ENCODE measurements around the gene CD58. TPM values are rescaled to one million over a fixed set of nuclear protein-coding genes. Genes with fewer than 3 reads are reported as not detected.

Gene CD58
- polyA plus RNA-seq, 1 of the 3 experiments (the other 2 are of a cell fraction), result 18.1 TPM

DNA sequence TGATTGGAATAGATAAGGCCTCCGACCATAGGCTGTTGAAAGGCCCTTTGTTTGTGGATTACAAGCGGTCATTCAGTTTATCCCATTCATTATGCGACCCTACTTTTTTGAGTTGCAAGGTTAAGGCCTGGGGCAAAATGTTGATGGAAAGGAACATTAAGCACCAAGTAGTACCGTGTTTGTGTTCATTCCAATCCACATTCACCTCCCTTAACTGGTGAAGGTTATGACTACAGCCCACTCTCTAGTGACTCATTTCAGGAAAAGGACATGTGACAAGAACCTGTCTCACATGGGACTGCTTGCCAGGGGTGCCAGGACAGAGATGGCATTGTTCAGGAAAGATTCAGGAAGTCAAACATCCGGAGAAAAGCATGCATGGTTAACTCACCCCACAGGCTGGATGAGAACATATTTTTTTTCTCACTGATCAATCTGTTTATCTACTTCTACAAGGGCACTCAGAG, 81.6 kb downstream of the CD58 start (continued):
- TF ChIP-seq, protein P1, sequence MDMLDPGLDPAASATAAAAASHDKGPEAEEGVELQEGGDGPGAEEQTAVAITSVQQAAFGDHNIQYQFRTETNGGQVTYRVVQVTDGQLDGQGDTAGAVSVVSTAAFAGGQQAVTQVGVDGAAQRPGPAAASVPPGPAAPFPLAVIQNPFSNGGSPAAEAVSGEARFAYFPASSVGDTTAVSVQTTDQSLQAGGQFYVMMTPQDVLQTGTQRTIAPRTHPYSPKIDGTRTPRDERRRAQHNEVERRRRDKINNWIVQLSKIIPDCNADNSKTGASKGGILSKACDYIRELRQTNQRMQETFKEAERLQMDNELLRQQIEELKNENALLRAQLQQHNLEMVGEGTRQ (IDR thresholded peaks at IDR 0.05; ENCODE audit: borderline replicate concordance, low read depth, low read length), result no peak
- TF ChIP-seq FOSL2 (IDR thresholded peaks at IDR 0.05; ENCODE audit: borderline replicate concordance, low read depth) (peak; percentile 61; the same call in 1 of the 2 replicates), CHD2 (IDR thresholded peaks at IDR 0.05; ENCODE audit: low read length, partially characterized antibody) (no peak), RCOR1 (IDR thresholded peaks at IDR 0.05; ENCODE audit: low read length) (no peak), TCF12 (IDR thresholded peaks at IDR 0.05) (peak; percentile 67)
- TF ChIP-seq, protein P2, sequence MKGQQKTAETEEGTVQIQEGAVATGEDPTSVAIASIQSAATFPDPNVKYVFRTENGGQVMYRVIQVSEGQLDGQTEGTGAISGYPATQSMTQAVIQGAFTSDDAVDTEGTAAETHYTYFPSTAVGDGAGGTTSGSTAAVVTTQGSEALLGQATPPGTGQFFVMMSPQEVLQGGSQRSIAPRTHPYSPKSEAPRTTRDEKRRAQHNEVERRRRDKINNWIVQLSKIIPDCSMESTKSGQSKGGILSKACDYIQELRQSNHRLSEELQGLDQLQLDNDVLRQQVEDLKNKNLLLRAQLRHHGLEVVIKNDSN (IDR thresholded peaks at IDR 0.05; ENCODE audit: borderline replicate concordance, low read depth), result peak; percentile 49; the same call in 1 of the 2 replicates
- TF ChIP-seq, protein P3, sequence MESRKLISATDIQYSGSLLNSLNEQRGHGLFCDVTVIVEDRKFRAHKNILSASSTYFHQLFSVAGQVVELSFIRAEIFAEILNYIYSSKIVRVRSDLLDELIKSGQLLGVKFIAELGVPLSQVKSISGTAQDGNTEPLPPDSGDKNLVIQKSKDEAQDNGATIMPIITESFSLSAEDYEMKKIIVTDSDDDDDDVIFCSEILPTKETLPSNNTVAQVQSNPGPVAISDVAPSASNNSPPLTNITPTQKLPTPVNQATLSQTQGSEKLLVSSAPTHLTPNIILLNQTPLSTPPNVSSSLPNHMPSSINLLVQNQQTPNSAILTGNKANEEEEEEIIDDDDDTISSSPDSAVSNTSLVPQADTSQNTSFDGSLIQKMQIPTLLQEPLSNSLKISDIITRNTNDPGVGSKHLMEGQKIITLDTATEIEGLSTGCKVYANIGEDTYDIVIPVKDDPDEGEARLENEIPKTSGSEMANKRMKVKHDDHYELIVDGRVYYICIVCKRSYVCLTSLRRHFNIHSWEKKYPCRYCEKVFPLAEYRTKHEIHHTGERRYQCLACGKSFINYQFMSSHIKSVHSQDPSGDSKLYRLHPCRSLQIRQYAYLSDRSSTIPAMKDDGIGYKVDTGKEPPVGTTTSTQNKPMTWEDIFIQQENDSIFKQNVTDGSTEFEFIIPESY (IDR thresholded peaks at IDR 0.05; ENCODE audit: borderline replicate concordance, low read depth), result no peak

DNA sequence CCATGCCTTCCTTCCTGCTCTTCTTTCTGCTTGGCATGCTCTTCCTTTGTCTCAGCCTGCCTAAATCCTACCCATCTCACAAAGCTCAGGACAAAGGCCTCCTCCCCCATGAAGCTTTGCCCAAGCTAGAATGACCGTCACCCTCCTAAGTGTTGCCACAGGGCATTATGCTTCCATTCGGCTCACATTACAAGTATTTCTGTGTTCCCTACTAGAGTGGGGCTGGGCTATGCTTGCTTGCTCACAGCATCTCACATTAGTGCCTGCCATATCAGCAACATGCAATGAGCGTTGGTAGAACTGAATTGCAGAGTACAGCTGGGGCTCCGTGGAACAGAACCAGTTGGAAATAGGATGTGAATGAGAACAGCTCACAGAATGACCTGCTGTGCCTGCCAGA, 82.8 kb downstream of the CD58 start:
- Histone ChIP-seq H3K79me2 (ENCODE audit: insufficient read depth) (no peaks in the 10 kb centered on the region), H3K4me2 (0 out of 2 replicates have a peak overlapping the region, but pooled peaks have one; percentile 4), H3K9me3 (no peaks in the 10 kb centered on the region), H3K4me1 (ENCODE audit: control insufficient read depth in 1 of 2, insufficient read depth in 2 of 2, low read depth in 1 of 2, low read length in 1 of 2) (peaks cover 22 to 55% of the 10 kb centered on the region in 2 experiments; a peak in 3 of 4 replicates), H2AFZ (ENCODE audit: low read depth) (no peak overlapping the region), H3K27ac (ENCODE audit: low read depth in 2 of 2, low read length in 1 of 2) (no peak overlapping the region), H3K9me2 (no peaks in the 10 kb centered on the region), H3K9ac (no peak overlapping the region), H3F3A (replicated peaks; ENCODE audit: insufficient read depth) (no peaks in the 10 kb centered on the region), H3K4me3 (ENCODE audit: low read depth in 2 of 2, low read length in 1 of 2) (no peak overlapping the region), H3K36me3 (replicated peaks in 1 of 2; ENCODE audit: control insufficient read depth in 1 of 2, insufficient read depth in 2 of 2, low read length in 1 of 2) (no peaks in the 10 kb centered on the region), H4K20me1 (ENCODE audit: insufficient read depth) (no peaks in the 10 kb centered on the region), H3K27me3 (ENCODE audit: insufficient read depth) (no peaks in the 10 kb centered on the region)
- ChIA-PET CTCF (interaction anchor here (11.2 to 29.6 kb wide), 2 partner anchors 13 to 341 kb away, joined by 237 to 1099 read pairs; no protein-coding TSS in a partner anchor), POLR2A (no interaction called here)
- no peak for DNase-seq
- TF ChIP-seq, protein P4, sequence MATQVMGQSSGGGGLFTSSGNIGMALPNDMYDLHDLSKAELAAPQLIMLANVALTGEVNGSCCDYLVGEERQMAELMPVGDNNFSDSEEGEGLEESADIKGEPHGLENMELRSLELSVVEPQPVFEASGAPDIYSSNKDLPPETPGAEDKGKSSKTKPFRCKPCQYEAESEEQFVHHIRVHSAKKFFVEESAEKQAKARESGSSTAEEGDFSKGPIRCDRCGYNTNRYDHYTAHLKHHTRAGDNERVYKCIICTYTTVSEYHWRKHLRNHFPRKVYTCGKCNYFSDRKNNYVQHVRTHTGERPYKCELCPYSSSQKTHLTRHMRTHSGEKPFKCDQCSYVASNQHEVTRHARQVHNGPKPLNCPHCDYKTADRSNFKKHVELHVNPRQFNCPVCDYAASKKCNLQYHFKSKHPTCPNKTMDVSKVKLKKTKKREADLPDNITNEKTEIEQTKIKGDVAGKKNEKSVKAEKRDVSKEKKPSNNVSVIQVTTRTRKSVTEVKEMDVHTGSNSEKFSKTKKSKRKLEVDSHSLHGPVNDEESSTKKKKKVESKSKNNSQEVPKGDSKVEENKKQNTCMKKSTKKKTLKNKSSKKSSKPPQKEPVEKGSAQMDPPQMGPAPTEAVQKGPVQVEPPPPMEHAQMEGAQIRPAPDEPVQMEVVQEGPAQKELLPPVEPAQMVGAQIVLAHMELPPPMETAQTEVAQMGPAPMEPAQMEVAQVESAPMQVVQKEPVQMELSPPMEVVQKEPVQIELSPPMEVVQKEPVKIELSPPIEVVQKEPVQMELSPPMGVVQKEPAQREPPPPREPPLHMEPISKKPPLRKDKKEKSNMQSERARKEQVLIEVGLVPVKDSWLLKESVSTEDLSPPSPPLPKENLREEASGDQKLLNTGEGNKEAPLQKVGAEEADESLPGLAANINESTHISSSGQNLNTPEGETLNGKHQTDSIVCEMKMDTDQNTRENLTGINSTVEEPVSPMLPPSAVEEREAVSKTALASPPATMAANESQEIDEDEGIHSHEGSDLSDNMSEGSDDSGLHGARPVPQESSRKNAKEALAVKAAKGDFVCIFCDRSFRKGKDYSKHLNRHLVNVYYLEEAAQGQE (IDR thresholded peaks at IDR 0.05; ENCODE audit: low read depth, low read length), result no peak
- TF ChIP-seq FOXM1 (IDR thresholded peaks at IDR 0.05; ENCODE audit: low read depth) (no peak), GATA2 (CRISPR knock-in tag; IDR thresholded peaks at IDR 0.05) (no peak), NFIC (IDR thresholded peaks at IDR 0.05; ENCODE audit: borderline replicate concordance) (no peak), FOXJ3 (CRISPR knock-in tag; IDR thresholded peaks at IDR 0.05) (no peak), MXI1 (IDR thresholded peaks at IDR 0.05; ENCODE audit: low read depth, low read length) (no peak), RXRA (IDR thresholded peaks at IDR 0.05; ENCODE audit: borderline replicate concordance, low read depth) (no peak), RFX5 (IDR thresholded peaks at IDR 0.05; ENCODE audit: low read length) (no peak), RCOR1 (IDR thresholded peaks at IDR 0.05; ENCODE audit: low read length) (no peak), FOSL2 (IDR thresholded peaks at IDR 0.05; ENCODE audit: borderline replicate concordance, low read depth) (no peak), SMC3 (IDR thresholded peaks at IDR 0.05; ENCODE audit: low read depth, low read length) (no peak), YY1 (IDR thresholded peaks at IDR 0.05; ENCODE audit: low read depth) (no peak), POLR2AphosphoS5 (IDR thresholded peaks at IDR 0.05; ENCODE audit: low read depth, low read length) (no peak), GABPA (IDR thresholded peaks at IDR 0.05; ENCODE audit: low read depth) (no peak), ELF1 (IDR thresholded peaks at IDR 0.05) (no peak)
- TF ChIP-seq, protein P3 (IDR thresholded peaks at IDR 0.05; ENCODE audit: borderline replicate concordance, low read depth), result no peak
- WGBS (ENCODE audit: low lambda C conversion rate), result 77% methylated on average over 4 of the region's 4 CpGs
